Kidney (tissue), 14 donors: ENCODE data around the gene UBXN6. TPM values are rescaled to one million over a fixed set of nuclear protein-coding genes. Genes with fewer than 3 reads are reported as not detected.

Source experiments
- DNase-seq, 5 donors: peaks; one replicate each; pipeline ENCODE4 v3.0.0-alpha.2; 2013 to 2020
- FAIRE-seq: peaks from 2 replicates; lab custom pipeline; 2012; peaks lifted over from hg19 to GRCh38; lab: Jason Lieb, UNC
- H3K27ac ChIP-seq, 2 donors: one replicate each; pipeline ENCODE4 v1.7.0; 2013; ENCODE audit warnings: low read depth in 2 of 2, low read length in 2 of 2, inconsistent platforms in 1 of 2
- H3K27me3 ChIP-seq: one replicate; pipeline ENCODE4 v1.7.1; 2013; ENCODE audit warnings: low read length, inconsistent platforms; ENCODE audit not compliant: control insufficient read depth, insufficient read depth
- H3K36me3 ChIP-seq, 3 donors: one replicate each; pipeline versions ENCODE4 v1.7.0 to v1.7.1; 2013; ENCODE audit warnings: low read length in 3 of 3, control low read depth in 1 of 3, inconsistent platforms in 1 of 3; ENCODE audit not compliant: insufficient read depth in 3 of 3, control insufficient read depth in 2 of 3
- H3K4me1 ChIP-seq, 3 donors: one replicate each; pipeline versions ENCODE4 v1.7.0 to v1.7.1; 2013; ENCODE audit warnings: low read length in 3 of 3, inconsistent platforms in 1 of 3, low read depth in 1 of 3; ENCODE audit not compliant: control insufficient read depth in 2 of 3, insufficient read depth in 2 of 3
- H3K4me3 ChIP-seq, 3 donors: one replicate each; pipeline versions ENCODE4 v1.7.0 to v1.8.1; 2013; ENCODE audit warnings: low read length in 3 of 3, control low read depth in 1 of 3, inconsistent platforms in 1 of 3
- H3K9ac ChIP-seq, 3 donors: one replicate each; pipeline versions ENCODE4 v1.7.0 to v1.7.1; 2013; ENCODE audit warnings: low read length in 3 of 3, control low read depth in 1 of 3, inconsistent platforms in 1 of 3
- H3K9me3 ChIP-seq, 3 donors: one replicate each; pipeline versions ENCODE4 v1.7.0 to v1.7.1; 2013; ENCODE audit warnings: low read length in 3 of 3, control low read depth in 1 of 3, inconsistent platforms in 1 of 3; ENCODE audit not compliant: control insufficient read depth in 2 of 3, insufficient read depth in 1 of 3
- CTCF ChIP-seq: IDR thresholded peaks from 3 replicates; pipeline ENCODE4 v1.5.1; 2012; ENCODE audit warnings: mild to moderate bottlenecking, moderate library complexity, borderline replicate concordance; ENCODE audit not compliant: insufficient read depth; ENCODE audit errors: extremely low read depth
- intact Hi-C: fragments of 100-400 bp; cut with DNase I; formaldehyde crosslinking; loops from one replicate; pipeline ENCODE4 v1.11.1; 2022
- polyA plus RNA-seq: library from polyadenylated mRNA; stranded (reverse); fragments of 350-450 nt; fragmentation: Illumina TruSeq; extraction: RNeasy Lipid Tissue Mini Kit (QIAGEN cat#74804); gene quantifications from one replicate; pipeline ENCODE4 v1.2.3, GENCODE V29; 2014; ENCODE audit warnings: low read depth, low replicate concordance; ENCODE audit not compliant: insufficient read depth
- total RNA-seq: library from RNA; stranded (reverse); fragmentation: NEBNext Ultra II Directional; extraction: Animal tissue kit (Norgen Biotek cat#: 25700); gene quantifications from one replicate; pipeline ENCODE4 v1.2.1, GENCODE V29; 2021
- donor health status: control.
- donor health status: control.
- donor health status: control.
- donor health status: control.
- donor health status: control.
- donor health status: DM: yes; HTN: yes; CAD: no.
- donor health status: Normal renal cell carcinoma (clear cell type).

Gene UBXN6
- total and polyA plus RNA-seq, 2 donors from 2014 or later = 110 to 177 TPM

GRCh38 chr19:4405977-4406376, 51.6 kb downstream of the UBXN6 start:
- DNase-seq = no peak
- H3K27ac ChIP-seq = no peak overlapping the region
- no peak overlapping the region for H3K9ac ChIP-seq
- intact Hi-C loops = no loop called here
- H3K27me3 ChIP-seq = no peaks in the 10 kb centered on the region
- TF ChIP-seq CTCF = no peak
- H3K9me3 ChIP-seq = no peaks in the 10 kb centered on the region
- H3K4me1 ChIP-seq = peaks cover 0 to 18% (median 10%) of the 10 kb centered on the region in 3 donors
- H3K36me3 ChIP-seq = no peaks in the 10 kb centered on the region
- H3K4me3 ChIP-seq = no peak overlapping the region
- FAIRE-seq = no peak

DNA sequence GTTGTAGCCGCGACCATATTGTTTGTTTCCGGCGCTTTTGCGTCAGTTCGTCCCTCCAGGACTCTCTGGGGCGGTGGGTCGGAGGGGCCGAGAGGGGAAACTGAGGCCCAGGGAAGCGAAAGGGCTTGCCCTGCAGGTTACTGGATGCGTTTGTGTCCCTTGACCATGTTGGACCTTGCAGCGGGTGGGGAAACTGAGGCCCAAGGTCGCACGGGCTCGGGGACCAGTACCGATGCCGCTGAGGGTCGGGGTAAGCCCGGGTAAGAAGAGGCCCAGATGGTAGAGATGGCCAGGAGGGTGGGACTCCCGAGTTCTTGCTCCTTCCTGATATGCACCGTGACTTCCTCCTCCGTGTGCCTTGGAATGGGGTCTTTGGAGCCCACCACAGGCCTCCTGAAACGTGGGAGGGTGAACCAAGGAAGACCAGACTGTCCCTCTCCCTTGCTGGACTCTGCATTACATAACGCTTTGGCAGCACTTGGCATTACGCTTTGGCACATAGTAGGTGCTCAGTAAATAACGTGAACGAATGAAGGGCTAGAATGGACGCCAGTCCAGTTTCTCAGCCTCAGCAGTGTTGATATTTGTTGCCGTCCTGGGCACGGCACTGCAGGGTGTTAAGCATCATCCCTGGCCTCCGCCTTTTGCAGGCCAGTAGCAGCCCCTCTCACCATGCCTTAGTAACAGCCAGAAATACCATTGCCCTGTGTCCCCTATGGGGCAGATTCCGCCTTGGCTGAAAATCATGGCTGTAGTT, 54.4 kb downstream of the UBXN6 start:
- no peaks in the 10 kb centered on the region for H3K36me3 ChIP-seq
- H3K27me3 ChIP-seq = no peaks in the 10 kb centered on the region
- no peak for TF ChIP-seq CTCF
- H3K4me3 ChIP-seq = peak overlapping the region; percentile 68 to 75 (median 69)
- intact Hi-C loops = no loop called here
- no peak for FAIRE-seq
- peak in 2 of 5 donors; percentile 15 to 73 for DNase-seq
- peak overlapping the region; percentile 47 to 73 (median 65) for H3K9ac ChIP-seq
- H3K4me1 ChIP-seq = peaks cover 0 to 22% (median 15%) of the 10 kb centered on the region in 3 donors
- no peaks in the 10 kb centered on the region for H3K9me3 ChIP-seq
- H3K27ac ChIP-seq = no peak overlapping the region

DNA sequence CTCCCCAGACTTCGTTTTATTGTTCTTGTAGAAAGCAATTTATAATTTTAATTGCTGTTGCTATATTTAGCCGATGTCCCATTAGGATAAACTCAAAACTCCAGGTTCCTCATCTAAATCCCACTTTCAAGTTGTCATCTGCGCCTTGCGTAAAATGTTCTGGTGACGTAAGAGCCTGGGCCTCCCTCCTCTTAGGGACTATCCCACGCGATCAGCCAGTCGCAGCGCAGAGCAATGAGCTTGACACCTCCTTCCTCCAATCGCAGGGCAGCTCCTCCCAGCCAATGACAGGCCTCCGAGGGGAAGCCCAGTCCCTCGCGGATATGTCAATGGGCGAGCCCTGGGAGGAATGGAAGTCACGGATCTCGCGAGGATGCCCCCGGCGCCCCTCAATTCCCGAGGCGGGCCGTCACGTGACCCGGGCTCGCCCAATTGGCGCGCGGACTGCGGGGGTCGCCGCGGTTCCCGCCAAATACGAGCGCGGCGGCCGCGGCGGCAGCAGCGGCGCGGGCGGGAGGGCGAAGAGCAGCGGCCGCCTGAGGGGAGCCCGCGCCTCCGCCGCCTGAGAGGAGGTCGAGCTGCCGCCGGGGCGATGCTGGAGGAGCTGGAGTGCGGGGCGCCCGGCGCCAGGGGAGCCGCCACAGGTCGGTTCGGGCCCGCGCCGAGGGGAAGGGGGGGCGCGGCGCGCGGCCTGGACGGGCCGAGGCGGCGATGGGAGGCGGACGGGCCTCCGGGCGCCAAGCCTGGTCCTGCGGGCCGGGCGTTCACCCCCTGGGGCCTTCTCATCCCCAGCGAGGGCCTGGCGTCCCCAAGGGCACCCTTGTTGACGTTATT, 55.2 kb downstream of the UBXN6 start, which contains the start of gene CHAF1A:
Gene CHAF1A (plus strand): TSS at position 470 of the 834 bp plus-strand sequence. CDS start 123 bp downstream, at position 593.
- peak; percentile 99 for FAIRE-seq
- Histone ChIP-seq H3K4me3 (peak within 1 kb of the TSS; percentile 69 to 80 (median 75)), H3K9ac (peak within 1 kb of the TSS; percentile 73 to 76 (median 75)), H3K27me3 (no peaks in the 10 kb centered on the region), H3K27ac (peak within 1 kb of the TSS; percentile 86 to 93), H3K9me3 (no peaks in the 10 kb centered on the region), H3K36me3 (no peaks in the 10 kb centered on the region), H3K4me1 (peaks cover 0 to 24% (median 22%) of the 10 kb centered on the region in 3 donors)
- DNase-seq = peak; percentile 100
- TF ChIP-seq CTCF = peak; percentile 1
- intact Hi-C loops = no loop called here
